ENCODE results near the gene CERS3.

CERS3 gene

GRCh38 chr15:100373120-100373896 lies 155.4 kb downstream of the CERS3 start:
- no peak for DNase-seq

- DNase-seq = no peak
These were observed 156.0 kb downstream of the CERS3 start for GRCh38 chr15:100372739-100373119.

- no peak for DNase-seq
These were observed 173.4 kb downstream of the CERS3 start for GRCh38 chr15:100355342-100355741.

GRCh38 chr15:100353449-100353848 lies 175.3 kb downstream of the CERS3 start:
- no peak for DNase-seq

GRCh38 chr15:100350434-100351226 lies 178.1 kb downstream of the CERS3 start:
- DNase-seq = no peak
